Activated CD8-positive, alpha-beta memory T cell treated with anti-CD3 and anti-CD28 coated beads for 1 hour (primary cell): ENCODE data around the gene IFITM1.
"Not testable (repeated sequence)": the region's sequence is repeated elsewhere in the genome, so short reads cannot be mapped to it uniquely, and the experiment has no call there.

Experiments used
- DNase-seq, 2 donors: peaks; one replicate each; pipeline ENCODE4 v3.0.0-alpha.2; 2020; ENCODE audit warnings: low read depth in 1 of 2; ENCODE audit errors: extremely low read depth in 1 of 2

IFITM1 gene

GRCh38 chr11:313787-314553 lies at the start of gene IFITM1:
Gene IFITM1 (plus strand): TSS chr11:314040. CDS start chr11:314171, 131 bp downstream.
- DNase-seq = no peak

GRCh38 chr11:266676-267439 lies 47.0 kb upstream of the IFITM1 start:
- no peak for DNase-seq

GRCh38 chr11:267491-267994 lies 46.3 kb upstream of the IFITM1 start:
- no peak for DNase-seq

GRCh38 chr11:268716-269145 lies 45.1 kb upstream of the IFITM1 start:
- DNase-seq = not testable (repeated sequence)

GRCh38 chr11:269146-269890 lies 44.5 kb upstream of the IFITM1 start:
- no peak for DNase-seq

- DNase-seq = no peak
Measured at GRCh38 chr11:270451-271318, 43.2 kb upstream of the IFITM1 start.

- no peak for DNase-seq
Measured at GRCh38 chr11:271319-271715, 42.5 kb upstream of the IFITM1 start.

GRCh38 chr11:272195-272930 lies 41.5 kb upstream of the IFITM1 start:
- DNase-seq = no peak

- no peak for DNase-seq
Measured at GRCh38 chr11:272931-273198, 41.0 kb upstream of the IFITM1 start.

GRCh38 chr11:276219-276618 lies 37.6 kb upstream of the IFITM1 start:
- DNase-seq = no peak

- DNase-seq = no peak
Measured at GRCh38 chr11:278001-278951, 35.6 kb upstream of the IFITM1 start, which contains the start of gene NLRP6. Gene NLRP6 (plus strand): TSS chr11:278407. CDS start chr11:278570, 163 bp downstream.

GRCh38 chr11:279040-279965 lies 34.5 kb upstream of the IFITM1 start:
- no peak for DNase-seq

- no peak for DNase-seq
Measured at GRCh38 chr11:279966-280705, 33.7 kb upstream of the IFITM1 start.

GRCh38 chr11:280706-281485 lies 32.9 kb upstream of the IFITM1 start:
- DNase-seq = no peak

- DNase-seq = no peak
Measured at GRCh38 chr11:281486-282161, 32.2 kb upstream of the IFITM1 start.

- no peak for DNase-seq
Measured at GRCh38 chr11:282171-282570, 31.7 kb upstream of the IFITM1 start.
